GM19372 (cell line): Measurements from ENCODE around the gene ZNF3.

Experiments
- ATAC-seq: cut with Tn5 transposase; IDR thresholded peaks from one replicate; pipeline ENCODE4 v1.9.1; 2021; ENCODE audit warnings: mild to moderate bottlenecking, low read depth, moderate library complexity; ENCODE audit not compliant: unreplicated experiment

Gene ZNF3

DNA sequence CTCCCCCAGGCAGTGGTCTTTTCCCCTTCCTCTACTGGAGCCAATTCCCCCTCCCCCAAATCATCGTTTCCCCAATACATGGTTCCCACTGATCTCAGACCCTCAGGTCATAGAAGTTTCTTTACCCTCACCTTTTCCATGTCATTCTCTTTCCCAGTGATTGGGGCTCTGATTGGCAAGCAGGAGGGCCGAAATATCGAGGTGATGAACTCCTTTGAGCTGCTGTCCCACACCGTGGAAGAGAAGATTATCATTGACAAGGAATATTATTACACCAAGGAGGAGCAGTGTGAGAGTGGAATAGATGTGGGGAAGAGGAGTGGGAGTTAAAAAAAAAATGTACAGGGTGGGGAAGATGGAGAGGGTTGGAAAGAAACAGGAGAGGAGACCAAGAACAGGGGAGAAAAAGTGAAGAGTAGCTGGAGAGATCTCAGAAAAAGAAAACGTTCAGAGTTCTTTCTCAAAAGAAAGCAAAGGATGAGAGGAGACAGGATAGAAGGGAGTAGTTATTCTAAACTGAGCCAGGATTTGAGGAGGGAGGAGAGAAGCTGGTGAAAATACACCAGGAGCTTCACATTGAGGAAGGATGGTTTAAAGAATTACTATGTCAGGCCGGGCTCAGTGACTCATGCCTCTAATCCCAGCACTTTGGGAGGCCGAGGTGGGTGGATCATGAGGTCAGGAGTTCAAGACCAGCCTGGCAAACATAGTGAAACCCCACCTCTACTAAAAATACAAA, 8.1 kb upstream of the ZNF3 start:
- no peak for ATAC-seq

DNA sequence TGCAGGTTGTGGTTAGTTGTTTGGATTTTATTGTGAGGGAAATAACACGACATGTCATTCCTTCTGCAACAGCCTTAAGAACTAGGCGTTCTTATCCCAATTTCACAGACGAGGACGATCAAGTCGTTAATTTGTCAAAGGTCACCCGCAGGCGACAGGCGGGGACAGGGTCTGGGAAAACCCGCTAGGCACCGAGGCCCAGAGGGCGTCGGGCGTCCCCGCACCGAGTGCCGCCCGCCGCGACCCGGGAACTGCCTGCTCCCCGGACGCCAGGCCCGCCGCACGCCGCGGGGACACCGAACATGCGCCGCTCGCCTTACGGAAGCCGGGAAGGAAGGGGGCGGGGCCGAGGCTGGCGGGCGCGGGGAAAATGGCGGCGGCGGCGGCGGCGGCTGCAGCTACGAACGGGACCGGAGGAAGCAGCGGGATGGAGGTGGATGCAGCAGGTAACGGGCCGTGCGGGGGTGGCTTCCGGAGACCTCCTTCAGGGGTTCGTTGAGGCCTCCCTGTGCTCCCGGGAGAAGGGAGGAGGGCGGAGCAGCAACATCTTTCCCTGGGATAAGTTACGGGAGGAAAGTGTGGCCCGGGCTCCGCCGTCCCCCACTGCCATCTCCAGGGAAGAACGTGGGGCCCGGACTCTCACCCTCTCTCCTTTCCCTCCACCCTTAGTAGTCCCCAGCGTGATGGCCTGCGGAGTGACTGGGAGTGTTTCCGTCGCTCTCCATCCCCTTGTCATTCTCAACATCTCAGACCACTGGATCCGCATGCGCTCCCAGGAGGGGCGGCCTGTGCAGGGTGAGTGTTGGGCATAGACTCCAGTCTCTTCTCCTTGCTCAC, 7.3 kb upstream of the ZNF3 start, which contains the start of gene COPS6:
Gene COPS6, plus strand, starts transcription at position 349 of the 837 bp plus-strand sequence. Its CDS starts 22 bp downstream, at position 371.
- ATAC-seq, result no peak

GRCh38 chr7:100088095-100088620, 6.6 kb upstream of the ZNF3 start:
- no peak for ATAC-seq

DNA sequence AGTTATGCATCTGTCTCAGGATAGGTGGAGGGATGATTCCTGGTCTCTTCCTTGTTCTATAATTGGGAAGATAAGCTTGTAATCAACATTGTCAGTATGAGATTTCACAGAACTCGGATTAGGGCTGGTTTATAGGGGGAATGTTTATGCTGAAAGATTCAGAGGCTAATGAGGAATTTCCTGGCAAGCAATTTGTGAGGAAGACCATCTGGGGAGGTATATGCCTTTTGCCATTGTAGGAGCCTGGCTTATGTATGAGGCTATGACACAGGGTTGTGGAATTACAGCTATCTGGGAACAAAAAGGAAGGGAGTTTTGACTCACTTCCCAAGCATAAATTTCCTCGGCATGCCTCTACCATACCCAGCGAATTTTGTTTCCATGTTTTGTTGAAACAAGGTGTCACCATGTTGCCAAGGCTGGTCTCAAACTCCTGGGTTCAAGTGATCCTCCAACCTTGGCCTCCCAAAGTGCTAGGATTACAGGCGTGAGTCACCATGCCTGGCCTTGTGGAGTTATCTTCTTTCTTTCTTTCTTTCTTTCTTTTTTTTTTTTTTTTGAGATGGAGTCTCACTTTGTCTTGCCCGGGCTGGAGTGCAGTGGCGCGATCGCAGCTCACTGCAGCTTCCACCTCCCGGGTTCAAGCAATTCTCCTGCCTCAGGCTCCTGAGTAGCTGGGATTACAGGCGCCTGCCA, 5.7 kb upstream of the ZNF3 start:
- no peak for ATAC-seq

- no peak for ATAC-seq
Observed at GRCh38 chr7:100085515-100085914, 4.0 kb upstream of the ZNF3 start.

DNA sequence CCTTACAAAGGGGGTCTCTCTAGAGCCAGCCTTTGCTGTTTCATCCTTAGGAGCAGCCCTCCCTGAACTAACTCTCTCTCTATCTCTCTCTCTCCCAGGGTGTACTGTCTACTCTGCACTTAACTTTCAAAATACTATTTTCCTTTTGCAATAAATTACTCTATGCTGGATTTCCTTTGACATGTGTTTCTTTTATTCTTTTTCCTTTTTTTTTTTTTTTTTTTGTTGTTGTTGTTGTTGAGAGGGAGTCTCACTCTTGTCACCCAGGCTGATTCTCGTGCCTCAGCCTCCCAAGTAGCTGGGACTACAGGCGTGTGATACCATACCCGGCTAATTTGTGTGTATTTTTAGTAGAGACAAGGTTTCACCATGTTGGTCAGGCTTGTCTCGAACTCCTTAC, 1.5 kb upstream of the ZNF3 start:
- no peak for ATAC-seq

DNA sequence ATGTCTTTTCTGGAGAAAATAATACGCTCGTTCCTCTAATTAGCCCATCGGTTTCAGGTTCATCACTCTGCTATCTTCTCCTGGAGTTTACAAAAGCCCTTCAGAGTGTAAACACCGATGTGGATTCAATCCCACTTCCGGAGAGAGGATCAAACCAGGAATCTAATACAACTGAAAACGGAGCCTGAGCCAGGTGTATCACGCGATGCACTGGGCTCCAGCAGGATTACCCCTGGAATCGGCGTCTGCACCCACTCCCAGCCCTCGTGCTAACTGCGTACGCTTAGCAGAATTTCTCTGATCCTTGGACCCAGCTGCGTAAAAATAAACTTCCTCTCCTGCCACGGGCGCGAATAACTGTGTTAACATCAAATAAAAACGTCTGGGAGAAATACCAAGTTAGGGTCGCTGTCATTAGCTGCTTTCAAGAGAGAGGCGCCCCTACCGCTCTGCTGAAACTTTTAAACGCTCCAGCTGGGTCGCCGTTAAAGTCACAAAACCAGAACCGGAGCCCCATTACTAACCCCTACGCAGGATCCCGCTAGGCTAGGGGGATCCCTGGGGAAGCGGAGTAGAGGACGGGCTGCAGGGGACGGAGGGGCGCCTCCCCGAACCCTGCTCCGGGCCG, 502 bp downstream of the ZNF3 start:
- ATAC-seq, result no peak

DNA sequence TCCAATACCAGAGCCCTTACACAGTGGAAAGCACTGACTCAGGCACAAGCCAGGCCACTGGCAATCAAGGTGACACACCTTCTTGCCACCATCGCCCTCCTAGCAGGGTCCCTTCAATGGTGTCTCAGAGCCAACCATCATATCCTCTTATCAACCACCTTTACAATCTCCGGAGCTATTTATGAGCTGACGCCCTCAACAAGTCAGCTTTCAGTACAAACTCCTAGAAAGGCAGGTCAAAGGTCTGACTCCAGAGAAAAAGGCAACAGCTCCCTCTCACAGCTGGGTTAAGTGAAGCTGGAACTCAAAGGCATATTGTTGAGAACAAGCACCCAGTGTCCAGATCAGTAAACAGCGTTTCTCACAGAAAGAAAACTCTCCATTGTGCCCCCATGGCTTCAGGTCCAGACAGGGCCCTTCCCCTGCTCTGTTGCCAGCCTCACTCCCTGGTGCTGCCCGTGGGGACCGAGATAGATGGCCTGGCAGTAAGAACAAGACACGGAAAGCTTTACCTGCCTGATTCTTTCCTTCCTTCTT, 2.4 kb downstream of the ZNF3 start:
- ATAC-seq, result no peak

DNA sequence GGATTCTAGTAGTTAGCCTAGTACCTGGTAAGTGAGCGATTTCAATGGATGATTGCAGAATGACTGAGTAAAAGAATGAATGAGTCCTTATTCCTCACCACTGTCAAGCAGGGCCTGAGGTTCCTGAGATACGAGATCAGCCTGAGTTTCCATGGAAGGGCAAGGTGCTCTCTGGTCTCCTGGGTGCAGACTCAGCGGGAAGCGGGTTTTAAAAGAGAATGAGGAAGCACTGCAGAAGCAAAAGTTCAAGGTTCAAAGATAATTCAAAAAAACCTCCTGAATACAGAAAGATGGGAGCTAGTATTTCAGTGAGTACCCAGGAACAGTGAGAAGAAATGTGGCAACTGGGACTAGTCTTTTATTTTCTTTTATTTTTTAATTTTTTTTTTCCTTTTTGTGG, 4.3 kb downstream of the ZNF3 start:
- ATAC-seq, result no peak

GRCh38 chr7:100075418-100075817, 6.1 kb downstream of the ZNF3 start:
- ATAC-seq, result no peak

DNA sequence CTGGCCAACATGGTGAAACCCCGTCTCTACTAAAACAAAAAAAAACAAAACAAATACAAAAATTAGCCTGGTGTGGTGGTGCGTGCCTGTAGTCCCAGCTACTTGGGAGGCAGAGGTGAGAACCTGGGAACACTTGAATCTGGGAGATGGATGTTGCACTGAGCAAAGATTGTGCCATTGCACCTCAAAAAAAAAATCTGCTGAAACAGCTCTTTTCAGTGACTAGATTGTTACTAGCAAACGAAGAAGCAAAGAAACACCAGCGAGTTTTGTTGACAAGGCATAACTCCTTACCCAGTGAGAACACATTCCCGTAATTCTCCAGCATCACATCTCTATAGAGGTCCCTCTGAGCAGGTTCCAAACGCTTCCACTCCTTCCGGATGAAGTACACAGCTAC, 6.7 kb downstream of the ZNF3 start:
- ATAC-seq, result no peak

DNA sequence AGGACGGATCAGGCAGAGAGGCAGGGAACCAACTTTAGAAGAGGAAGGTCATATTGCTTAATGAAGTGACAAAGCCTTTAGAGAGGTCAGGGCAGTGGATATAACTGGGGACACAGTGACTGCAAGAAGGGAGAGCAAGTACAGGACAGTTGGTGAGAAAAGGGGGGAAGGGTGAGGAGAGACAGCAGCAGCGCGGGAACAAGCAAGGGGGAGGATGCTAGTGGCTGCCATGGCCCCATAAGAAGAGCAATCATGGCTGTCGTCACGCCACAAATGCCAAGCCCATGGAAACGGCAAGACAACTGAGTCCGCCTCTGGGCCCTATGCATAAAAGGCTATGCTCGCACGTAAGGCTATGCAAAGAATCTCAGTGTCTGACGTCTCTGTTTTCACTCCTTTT, 9.1 kb downstream of the ZNF3 start:
- no peak for ATAC-seq

GRCh38 chr7:100071018-100071723, 10.4 kb downstream of the ZNF3 start:
- ATAC-seq, result no peak

- ATAC-seq, result no peak
Observed at GRCh38 chr7:100069991-100070390, 11.5 kb downstream of the ZNF3 start.

GRCh38 chr7:100066953-100067352, 14.6 kb downstream of the ZNF3 start:
- ATAC-seq, result no peak

DNA sequence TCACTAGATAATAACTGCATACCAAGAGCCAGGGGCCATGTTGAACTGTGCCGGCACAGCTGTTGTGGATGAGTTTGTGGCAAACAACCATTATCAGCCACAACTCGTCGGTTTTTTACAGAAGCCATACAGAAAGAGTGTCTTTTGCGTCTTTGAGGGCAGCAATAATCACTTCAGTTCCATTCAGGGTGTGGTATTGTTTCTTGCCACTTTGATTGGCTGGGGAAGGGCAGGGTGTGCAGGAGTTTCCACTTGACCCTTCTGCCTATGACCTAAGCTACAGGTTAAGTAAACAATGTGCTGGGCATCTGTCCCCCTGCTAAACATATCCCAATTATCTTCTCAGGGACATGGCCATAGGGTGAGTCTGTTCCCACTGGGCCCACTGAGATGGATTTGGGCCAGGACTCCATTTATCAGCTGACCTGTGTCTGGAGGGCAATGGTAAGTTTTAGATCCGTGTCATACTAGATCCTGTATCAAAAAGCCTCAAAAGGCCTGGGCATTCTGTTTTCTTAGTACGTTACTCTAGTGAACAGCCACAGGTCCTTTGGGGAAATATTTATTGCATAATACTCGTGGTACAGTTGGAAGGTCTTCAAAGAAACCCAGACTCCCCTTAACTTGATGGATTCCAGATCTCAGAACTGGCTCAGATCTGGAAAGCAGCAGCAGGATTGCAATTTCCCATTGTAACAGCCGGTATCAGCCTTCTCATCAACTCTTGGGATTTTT, 15.9 kb downstream of the ZNF3 start:
- ATAC-seq, result no peak

GRCh38 chr7:100064162-100064561, 17.4 kb downstream of the ZNF3 start:
- ATAC-seq, result no peak

DNA sequence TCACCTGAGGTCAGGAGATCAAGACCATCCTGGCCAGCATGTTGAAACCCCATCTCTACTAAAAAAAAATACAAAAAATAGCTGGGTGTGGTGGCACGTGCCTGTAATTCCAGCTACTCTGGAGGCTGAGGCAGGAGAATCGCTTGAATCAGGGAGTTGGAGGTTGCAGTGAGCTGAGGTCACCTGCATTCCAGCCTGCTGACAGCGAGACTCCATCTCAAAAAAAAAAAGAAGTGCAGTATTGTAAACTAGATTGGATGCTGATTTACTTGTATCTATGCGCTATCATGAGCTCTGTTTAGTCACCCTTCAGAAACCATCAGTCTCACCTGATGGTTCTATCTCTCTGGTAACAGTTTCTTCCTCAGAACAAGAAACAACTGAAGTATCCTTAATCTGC, 18.1 kb downstream of the ZNF3 start:
- no peak for ATAC-seq
